Measurements from ENCODE around the gene S100A3. TPM values are rescaled to one million over a fixed set of nuclear protein-coding genes. Genes with fewer than 3 reads are reported as not detected.

Gene S100A3
- total and polyA plus RNA-seq, 2 of the 13 experiments (the other 11 are each of a cell fraction or from before 2014, with no cell fraction given) = 2.5 to 4.5 TPM

GRCh38 chr1:153550398-153550758 is 1.3 kb upstream of the S100A3 start:
- TF ChIP-seq SMYD3 (CRISPR knock-in tag; IDR thresholded peaks at IDR 0.05) (no peak), REPIN1 (CRISPR knock-in tag; IDR thresholded peaks at IDR 0.05; ENCODE audit: borderline replicate concordance, low read depth) (no peak), TBX3 (IDR thresholded peaks at IDR 0.05; ENCODE audit: borderline replicate concordance) (no peak), ZNF83 (CRISPR knock-in tag; IDR thresholded peaks at IDR 0.05; ENCODE audit: borderline replicate concordance) (no peak), FLYWCH1 (CRISPR knock-in tag; IDR thresholded peaks at IDR 0.05) (no peak), ZNF773 (CRISPR knock-in tag; IDR thresholded peaks at IDR 0.05; ENCODE audit: borderline replicate concordance) (no peak), XBP1 (CRISPR knock-in tag; IDR thresholded peaks at IDR 0.05) (no peak), PITX1 (CRISPR knock-in tag; IDR thresholded peaks at IDR 0.05) (no peak), ZNF224 (CRISPR knock-in tag; IDR thresholded peaks at IDR 0.05) (no peak), ZNF142 (CRISPR knock-in tag; IDR thresholded peaks at IDR 0.05) (no peak)
- intact Hi-C loops (cut with micrococcal nuclease; ENCODE audit: unreplicated experiment) = no loop called here
- Histone ChIP-seq H4K20me1 (ENCODE audit: insufficient read depth, low read length) (no peaks in the 10 kb centered on the region), H3K27ac (ENCODE audit: extremely low read length, insufficient read depth, low read length) (no peak overlapping the region), H3K9ac (ENCODE audit: insufficient read depth, low read depth, low read length) (no peak overlapping the region), H2AFZ (ENCODE audit: low read length) (peak overlapping the region; percentile 37), H3K4me2 (ENCODE audit: low read depth, low read length) (peak overlapping the region; percentile 15; the same call in 1 of the 2 replicates), H3K79me2 (ENCODE audit: insufficient read depth, low read length) (no peaks in the 10 kb centered on the region), H3K36me3 (replicated peaks in 1 of 2; ENCODE audit: control insufficient read depth in 1 of 2, insufficient read depth in 2 of 2, low read length in 2 of 2) (no peaks in the 10 kb centered on the region), H3K27me3 (ENCODE audit: control insufficient read depth in 1 of 2, insufficient read depth in 2 of 2, low read length in 2 of 2) (peaks cover 3 to 24% of the 10 kb centered on the region in 2 experiments; a peak in 3 of 5 replicates), H3K4me1 (ENCODE audit: insufficient read depth, low read length) (peaks cover 76% of the 10 kb centered on the region), H3K4me3 (replicated peaks in 1 of 3; ENCODE audit: insufficient read depth in 1 of 3, low read depth in 2 of 3, low read length in 3 of 3) (no peak overlapping the region), H3K9me3 (ENCODE audit: low read length) (no peaks in the 10 kb centered on the region)
- no TSS peak for BruUV-seq (replicated peaks)
- WGBS (ENCODE audit: low lambda C conversion rate) = 6% methylated on average over 4 of the region's 4 CpGs
- no peak for FAIRE-seq
- ChIA-PET CTCF (ENCODE audit: low intra/inter-chr PET ratio, low total read pairs) (no interaction called here), POLR2A (interaction anchor here (2.2 kb wide), 1 partner anchor 16 kb away, joined by 10 read pairs; no protein-coding TSS in a partner anchor)
- no peak for DNase-seq (ENCODE audit: low spot score)
- no peak for ATAC-seq
- in situ Hi-C loops (cut with HindIII; ENCODE audit: extremely low pct_ligation_motif_present, low pct_unique_long_range_greater_than_20kb) = no loop called here

Measured in HepG2 (cell line).